Measurements from ENCODE around the gene EFCAB6.

DNA sequence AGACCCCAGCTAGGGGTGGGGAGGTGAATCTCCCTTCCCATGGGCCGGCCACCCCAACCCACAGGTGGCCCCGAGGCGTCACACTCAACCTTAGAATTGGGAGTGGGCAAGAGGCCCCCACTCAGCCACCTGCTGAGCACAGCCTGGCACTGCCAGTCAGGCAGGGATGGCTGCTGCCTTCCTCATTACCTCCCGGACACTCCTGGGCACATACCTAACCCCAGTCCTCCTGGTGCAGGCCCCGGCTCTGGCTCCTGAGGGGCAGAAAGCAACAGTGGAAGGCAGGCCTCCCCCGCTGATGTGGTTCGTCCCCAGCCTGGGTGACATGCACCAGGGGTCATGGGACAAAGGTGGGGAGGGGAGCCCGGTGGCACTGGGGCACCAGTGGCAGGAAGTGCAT, 296.7 kb downstream of the EFCAB6 start:
- TF ChIP-seq EP300 (IDR thresholded peaks at IDR 0.05; ENCODE audit: low read depth) (no peak), POLR2AphosphoS5 (IDR thresholded peaks at IDR 0.05) (no peak)
- TF ChIP-seq, protein P1, sequence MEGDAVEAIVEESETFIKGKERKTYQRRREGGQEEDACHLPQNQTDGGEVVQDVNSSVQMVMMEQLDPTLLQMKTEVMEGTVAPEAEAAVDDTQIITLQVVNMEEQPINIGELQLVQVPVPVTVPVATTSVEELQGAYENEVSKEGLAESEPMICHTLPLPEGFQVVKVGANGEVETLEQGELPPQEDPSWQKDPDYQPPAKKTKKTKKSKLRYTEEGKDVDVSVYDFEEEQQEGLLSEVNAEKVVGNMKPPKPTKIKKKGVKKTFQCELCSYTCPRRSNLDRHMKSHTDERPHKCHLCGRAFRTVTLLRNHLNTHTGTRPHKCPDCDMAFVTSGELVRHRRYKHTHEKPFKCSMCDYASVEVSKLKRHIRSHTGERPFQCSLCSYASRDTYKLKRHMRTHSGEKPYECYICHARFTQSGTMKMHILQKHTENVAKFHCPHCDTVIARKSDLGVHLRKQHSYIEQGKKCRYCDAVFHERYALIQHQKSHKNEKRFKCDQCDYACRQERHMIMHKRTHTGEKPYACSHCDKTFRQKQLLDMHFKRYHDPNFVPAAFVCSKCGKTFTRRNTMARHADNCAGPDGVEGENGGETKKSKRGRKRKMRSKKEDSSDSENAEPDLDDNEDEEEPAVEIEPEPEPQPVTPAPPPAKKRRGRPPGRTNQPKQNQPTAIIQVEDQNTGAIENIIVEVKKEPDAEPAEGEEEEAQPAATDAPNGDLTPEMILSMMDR (IDR thresholded peaks at IDR 0.05) = no peak

Data from transverse colon (tissue), 4 donors.